Astrocyte (in vitro differentiated cells and primary cell): ENCODE results near the gene PRAMEF12.

ENCODE experiments used
- CTCF ChIP-seq: IDR thresholded peaks from 2 replicates; pipeline ENCODE4 v1.5.1; 2011; ENCODE audit warnings: low read depth, mild to moderate bottlenecking, inconsistent platforms, low read length, moderate library complexity; ENCODE audit not compliant: insufficient read depth
- EZH2 ChIP-seq: IDR thresholded peaks from 2 replicates; pipeline ENCODE4 v1.6.1; 2012; ENCODE audit warnings: mild to moderate bottlenecking, low read length, inconsistent platforms; ENCODE audit not compliant: insufficient read depth

- no peak for TF ChIP-seq CTCF
- TF ChIP-seq EZH2: no peak
These were observed 45.1 kb upstream of the PRAMEF12 start for GRCh38 chr1:12728391-12728790.
